ENCODE data around the gene PTMA.

DNA sequence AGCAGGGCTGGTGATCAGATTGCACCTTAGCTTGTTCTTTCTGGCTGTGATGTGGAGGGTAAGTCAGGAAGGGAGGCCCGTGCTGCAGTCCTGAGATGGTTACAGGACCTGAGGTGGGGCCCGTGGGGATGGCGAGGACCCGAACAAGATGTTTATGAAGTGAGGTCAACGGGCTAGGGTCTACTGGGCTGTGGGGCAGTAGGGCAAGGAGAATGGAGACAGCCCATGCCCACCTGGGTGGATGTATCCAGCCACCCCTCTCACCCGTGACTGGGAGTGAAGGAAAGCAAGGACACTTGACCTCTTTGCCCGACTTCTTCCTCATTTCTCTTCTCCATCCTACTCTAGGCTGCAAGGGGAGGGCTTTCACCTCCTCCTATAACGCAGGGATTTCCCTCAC is 18.0 kb downstream of the PTMA start:
- TF ChIP-seq, protein P1, sequence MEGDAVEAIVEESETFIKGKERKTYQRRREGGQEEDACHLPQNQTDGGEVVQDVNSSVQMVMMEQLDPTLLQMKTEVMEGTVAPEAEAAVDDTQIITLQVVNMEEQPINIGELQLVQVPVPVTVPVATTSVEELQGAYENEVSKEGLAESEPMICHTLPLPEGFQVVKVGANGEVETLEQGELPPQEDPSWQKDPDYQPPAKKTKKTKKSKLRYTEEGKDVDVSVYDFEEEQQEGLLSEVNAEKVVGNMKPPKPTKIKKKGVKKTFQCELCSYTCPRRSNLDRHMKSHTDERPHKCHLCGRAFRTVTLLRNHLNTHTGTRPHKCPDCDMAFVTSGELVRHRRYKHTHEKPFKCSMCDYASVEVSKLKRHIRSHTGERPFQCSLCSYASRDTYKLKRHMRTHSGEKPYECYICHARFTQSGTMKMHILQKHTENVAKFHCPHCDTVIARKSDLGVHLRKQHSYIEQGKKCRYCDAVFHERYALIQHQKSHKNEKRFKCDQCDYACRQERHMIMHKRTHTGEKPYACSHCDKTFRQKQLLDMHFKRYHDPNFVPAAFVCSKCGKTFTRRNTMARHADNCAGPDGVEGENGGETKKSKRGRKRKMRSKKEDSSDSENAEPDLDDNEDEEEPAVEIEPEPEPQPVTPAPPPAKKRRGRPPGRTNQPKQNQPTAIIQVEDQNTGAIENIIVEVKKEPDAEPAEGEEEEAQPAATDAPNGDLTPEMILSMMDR (IDR thresholded peaks at IDR 0.05) = no peak
- TF ChIP-seq POLR2A (IDR thresholded peaks at IDR 0.05; ENCODE audit: low read length) (no peak), REST (IDR thresholded peaks at IDR 0.05) (no peak), HOXA7 (CRISPR knock-in tag; IDR thresholded peaks at IDR 0.05) (no peak), FOXS1 (CRISPR knock-in tag; IDR thresholded peaks at IDR 0.05) (no peak), RCOR1 (IDR thresholded peaks at IDR 0.05; ENCODE audit: low read depth, low read length) (no peak)
- TF ChIP-seq, protein P2, sequence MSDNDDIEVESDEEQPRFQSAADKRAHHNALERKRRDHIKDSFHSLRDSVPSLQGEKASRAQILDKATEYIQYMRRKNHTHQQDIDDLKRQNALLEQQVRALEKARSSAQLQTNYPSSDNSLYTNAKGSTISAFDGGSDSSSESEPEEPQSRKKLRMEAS (IDR thresholded peaks at IDR 0.05) = no peak
